Stimulated activated CD8-positive, alpha-beta memory T cell treated with anti-CD3 and anti-CD28 coated beads, Interleukin-7, amount 100 ng/mL, for 4 hours (primary cell): ENCODE results near the gene CAVIN2.
"Not testable (repeated sequence)": the region's sequence is repeated elsewhere in the genome, so short reads cannot be mapped to it uniquely, and the experiment has no call there.

Experiments
- DNase-seq, 2 donors: peaks; one replicate each; pipeline ENCODE4 v3.0.0-alpha.2; 2020; ENCODE audit warnings: low read depth in 2 of 2

CAVIN2 gene

GRCh38 chr2:191800874-191801273, 46.0 kb downstream of the CAVIN2 start:
- no peak for DNase-seq

- no peak for DNase-seq
These were observed 47.4 kb downstream of the CAVIN2 start for GRCh38 chr2:191799526-191799925.

GRCh38 chr2:191797942-191798876, 48.7 kb downstream of the CAVIN2 start:
- DNase-seq: no peak

- DNase-seq: no peak
These were observed 49.4 kb downstream of the CAVIN2 start for GRCh38 chr2:191797500-191797899.

- DNase-seq: no peak
These were observed 51.2 kb downstream of the CAVIN2 start for GRCh38 chr2:191795715-191796114.

GRCh38 chr2:191791953-191792560, 54.8 kb downstream of the CAVIN2 start:
- DNase-seq: no peak

- no peak for DNase-seq
These were observed 56.2 kb downstream of the CAVIN2 start for GRCh38 chr2:191790737-191791136.

GRCh38 chr2:191789796-191790195, 57.1 kb downstream of the CAVIN2 start:
- DNase-seq: no peak

- no peak for DNase-seq
These were observed 60.2 kb downstream of the CAVIN2 start for GRCh38 chr2:191786694-191787093.

GRCh38 chr2:191785651-191786050, 61.2 kb downstream of the CAVIN2 start:
- not testable (repeated sequence) for DNase-seq
